PC-3 (cell line): ENCODE results near the gene PAX4. TPM values are rescaled to one million over a fixed set of nuclear protein-coding genes. Genes with fewer than 3 reads are reported as not detected.

ENCODE experiments used
- ATAC-seq: fragments of 200-7000 bp; cut with Tn5 transposase; 2 replicates; pipeline ENCODE4 v1.9.1; 2020; ENCODE audit warnings: mild to moderate bottlenecking, moderate library complexity
- BruUV-seq: library from RNA; stranded (reverse); fragments of 400-500 nt; replicated peaks from 2 replicates; lab custom pipeline; 2021; lab: Mats Ljungman, UMichigan
- CTCF ChIA-PET: fragments of 300-600 bp; sonication (Branson Sonifier 250); formaldehyde crosslinking; loops from one replicate; lab custom pipeline; 2022; ENCODE audit warnings: antibody characterized with exemption; lab: Charles Lee
- POLR2A ChIA-PET: fragments of 300-600 bp; sonication (Branson Sonifier 250); formaldehyde crosslinking; loops from one replicate; lab custom pipeline; 2022; ENCODE audit warnings: antibody characterized with exemption; ENCODE audit not compliant: unreplicated experiment; lab: Charles Lee
- DNase-seq: peaks from one replicate; pipeline ENCODE4 v3.0.0-alpha.2; 2015
- H2AFZ ChIP-seq: fragments of 300-600 bp; sonication (generic); 2 replicates; pipeline ENCODE4 v1.6.0; 2016; ENCODE audit warnings: antibody characterized with exemption, low read length
- H3F3A ChIP-seq: fragments of 300-600 bp; sonication (generic); one replicate; pipeline ENCODE4 v1.6.0; 2017; ENCODE audit warnings: antibody characterized with exemption, low read length, control low read depth, mild to moderate bottlenecking; ENCODE audit not compliant: unreplicated experiment
- H3K27ac ChIP-seq: fragments of 300-600 bp; sonication (generic); 2 replicates; pipeline ENCODE4 v1.5.1; 2016; ENCODE audit warnings: mild to moderate bottlenecking, low read length
- H3K27me3 ChIP-seq: fragments of 300-600 bp; sonication (generic); 2 replicates; pipeline ENCODE4 v1.6.1; 2016; ENCODE audit warnings: low read length, mixed read lengths
- H3K36me3 ChIP-seq: fragments of 300-600 bp; sonication (generic); 2 replicates; pipeline ENCODE4 v1.6.1; 2016; ENCODE audit warnings: low read depth, mixed run types, low read length, mixed read lengths
- H3K4me1 ChIP-seq: fragments of 300-600 bp; sonication (generic); 2 replicates; pipeline ENCODE4 v1.5.1; 2016; ENCODE audit warnings: low read length; ENCODE audit not compliant: insufficient read depth
- H3K4me2 ChIP-seq: fragments of 300-600 bp; sonication (generic); 2 replicates; pipeline ENCODE4 v1.6.0; 2016; ENCODE audit warnings: low read length
- H3K4me3 ChIP-seq: fragments of 300-600 bp; sonication (generic); 2 replicates; pipeline ENCODE4 v1.5.1; 2016; ENCODE audit warnings: mild to moderate bottlenecking, low read length, mixed read lengths
- H3K79me2 ChIP-seq: fragments of 300-600 bp; sonication (generic); 2 replicates; pipeline ENCODE4 v1.6.1; 2017; ENCODE audit warnings: low read length, mixed read lengths
- H3K9ac ChIP-seq: fragments of 300-600 bp; sonication (generic); 2 replicates; pipeline ENCODE4 v1.6.0; 2016; ENCODE audit warnings: mild to moderate bottlenecking, low read length
- H3K9me2 ChIP-seq: fragments of 300-600 bp; sonication (generic); replicated peaks from 2 replicates; pipeline ENCODE4 v1.6.1; 2016; ENCODE audit warnings: mixed run types, low read length, mixed read lengths
- H3K9me3 ChIP-seq: fragments of 300-600 bp; sonication (generic); 2 replicates; pipeline ENCODE4 v1.6.1; 2016; ENCODE audit warnings: low read length, mixed read lengths
- H4K20me1 ChIP-seq: fragments of 300-600 bp; sonication (generic); 2 replicates; pipeline ENCODE4 v1.6.1; 2016; ENCODE audit warnings: low read length, mixed read lengths
- EZH2 ChIP-seq: fragments of 300-600 bp; sonication (generic); IDR thresholded peaks from one replicate; pipeline ENCODE4 v1.6.1; 2017; ENCODE audit warnings: antibody characterized with exemption, mild to moderate bottlenecking, low read length; ENCODE audit not compliant: unreplicated experiment
- EZH2phosphoT487 ChIP-seq: fragments of 300-600 bp; sonication (generic); IDR thresholded peaks from 2 replicates; pipeline ENCODE4 v1.6.1; 2018; ENCODE audit warnings: mild to moderate bottlenecking, antibody characterized with exemption, low read length, borderline replicate concordance
- intact Hi-C: fragments of 100-400 bp; cut with micrococcal nuclease; formaldehyde crosslinking; loops from 2 replicates; pipeline ENCODE4 v1.9.0; 2023
- total RNA-seq: library from RNA; depleted of rRNA; stranded (reverse); fragments of >200 nt; gene quantifications from 2 replicates; pipeline ENCODE4 v1.2.3, GENCODE V29; 2014
- TF ChIP-seq, protein P1 (sequence below): fragments of 300-600 bp; sonication (generic); conservative IDR thresholded peaks from 2 replicates; pipeline ENCODE4 v1.5.1; 2017; ENCODE audit warnings: antibody characterized with exemption, low read depth, mild to moderate bottlenecking, low read length

Gene PAX4
- total RNA-seq, 1 experiment from 2014 or later, result not detected

DNA sequence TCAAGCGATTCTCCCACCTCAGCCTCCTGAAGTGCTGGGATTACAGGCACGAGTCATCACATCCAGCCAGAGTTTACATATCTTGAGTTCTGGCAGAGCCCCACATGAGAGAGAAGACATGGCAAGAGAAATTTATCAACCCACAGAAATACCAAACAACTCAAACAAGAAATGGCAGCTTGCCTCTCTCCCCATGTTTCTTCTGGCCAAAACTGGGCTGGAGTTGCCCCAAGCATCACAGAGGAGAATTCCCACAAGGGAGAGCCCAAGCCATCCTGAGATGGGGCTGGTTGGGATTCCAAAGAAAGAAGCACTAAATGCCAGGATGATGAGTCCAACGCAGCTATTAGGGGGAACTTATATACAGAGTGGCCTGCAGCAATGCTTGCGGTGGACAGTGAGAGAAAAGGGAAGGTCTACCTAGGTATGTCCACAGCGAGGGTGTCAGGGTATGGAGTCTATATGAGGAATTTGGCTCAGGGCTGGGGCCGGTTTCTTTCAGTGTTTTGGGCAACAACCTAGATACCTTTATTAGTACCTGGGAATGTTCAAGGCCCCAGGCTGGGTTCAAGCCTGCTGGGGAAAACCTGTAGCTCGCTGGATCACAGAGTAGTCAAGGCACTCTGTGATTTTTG, 14.5 kb upstream of the PAX4 start:
- no peak overlapping the region for H3K4me2 ChIP-seq
- DNase-seq, result no peak
- no peak overlapping the region for H3K4me3 ChIP-seq
- H3K27ac ChIP-seq, result no peak overlapping the region
- CTCF ChIA-PET, result no interaction called here
- no peak overlapping the region for H3K9ac ChIP-seq
- no peaks in the 10 kb centered on the region for H3K36me3 ChIP-seq
- H3F3A ChIP-seq, result no peaks in the 10 kb centered on the region
- no peaks in the 10 kb centered on the region for H3K4me1 ChIP-seq
- no peaks in the 10 kb centered on the region for H4K20me1 ChIP-seq
- intact Hi-C loops, result no loop called here
- ATAC-seq, result no peak
- TF ChIP-seq EZH2 (no peak), EZH2phosphoT487 (no peak)
- TF ChIP-seq, protein P1, sequence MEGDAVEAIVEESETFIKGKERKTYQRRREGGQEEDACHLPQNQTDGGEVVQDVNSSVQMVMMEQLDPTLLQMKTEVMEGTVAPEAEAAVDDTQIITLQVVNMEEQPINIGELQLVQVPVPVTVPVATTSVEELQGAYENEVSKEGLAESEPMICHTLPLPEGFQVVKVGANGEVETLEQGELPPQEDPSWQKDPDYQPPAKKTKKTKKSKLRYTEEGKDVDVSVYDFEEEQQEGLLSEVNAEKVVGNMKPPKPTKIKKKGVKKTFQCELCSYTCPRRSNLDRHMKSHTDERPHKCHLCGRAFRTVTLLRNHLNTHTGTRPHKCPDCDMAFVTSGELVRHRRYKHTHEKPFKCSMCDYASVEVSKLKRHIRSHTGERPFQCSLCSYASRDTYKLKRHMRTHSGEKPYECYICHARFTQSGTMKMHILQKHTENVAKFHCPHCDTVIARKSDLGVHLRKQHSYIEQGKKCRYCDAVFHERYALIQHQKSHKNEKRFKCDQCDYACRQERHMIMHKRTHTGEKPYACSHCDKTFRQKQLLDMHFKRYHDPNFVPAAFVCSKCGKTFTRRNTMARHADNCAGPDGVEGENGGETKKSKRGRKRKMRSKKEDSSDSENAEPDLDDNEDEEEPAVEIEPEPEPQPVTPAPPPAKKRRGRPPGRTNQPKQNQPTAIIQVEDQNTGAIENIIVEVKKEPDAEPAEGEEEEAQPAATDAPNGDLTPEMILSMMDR, result no peak
- no peaks in the 10 kb centered on the region for H3K9me3 ChIP-seq
- BruUV-seq, result no TSS peak
- H3K27me3 ChIP-seq, result no peaks in the 10 kb centered on the region
- no peak overlapping the region for H2AFZ ChIP-seq
- no peaks in the 10 kb centered on the region for H3K79me2 ChIP-seq
- H3K9me2 ChIP-seq, result no peaks in the 10 kb centered on the region
- POLR2A ChIA-PET, result no interaction called here

DNA sequence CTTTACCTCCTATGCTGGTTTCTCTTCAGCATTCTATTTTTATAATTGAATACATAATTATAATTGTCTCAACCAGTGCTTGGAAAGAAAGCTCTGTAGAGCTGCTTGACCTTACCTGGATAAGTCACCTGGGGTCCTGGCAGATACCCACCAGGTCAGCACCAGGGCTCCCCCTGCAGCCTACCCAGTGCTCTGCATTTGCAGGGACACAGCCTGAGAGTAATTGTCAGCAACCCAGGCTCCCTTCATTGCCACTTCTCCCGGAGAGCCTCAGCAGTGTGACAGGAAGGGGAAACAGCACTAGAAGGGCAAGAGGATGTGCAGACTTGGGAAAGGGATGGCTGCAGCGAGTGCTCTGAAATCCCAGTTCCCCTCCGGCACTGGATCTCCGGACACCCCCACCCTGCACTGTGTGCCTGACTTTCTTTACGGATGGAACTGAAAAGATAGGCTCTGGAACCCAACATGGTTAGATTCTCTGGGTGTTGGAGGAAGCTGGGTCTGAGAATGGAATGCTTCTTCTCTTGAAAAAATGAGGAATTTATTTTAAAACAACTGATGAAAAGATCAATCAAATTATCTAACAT, 11.4 kb upstream of the PAX4 start:
- TF ChIP-seq EZH2 (no peak), EZH2phosphoT487 (no peak)
- TF ChIP-seq, protein P1, result peak; percentile 57
- Histone ChIP-seq H3K36me3 (no peaks in the 10 kb centered on the region), H3F3A (no peaks in the 10 kb centered on the region), H3K79me2 (no peaks in the 10 kb centered on the region), H3K9me3 (no peaks in the 10 kb centered on the region), H4K20me1 (no peaks in the 10 kb centered on the region), H3K27me3 (peaks cover 10% of the 10 kb centered on the region; the same call in 1 of the 2 replicates), H3K4me2 (no peak overlapping the region), H3K9me2 (no peaks in the 10 kb centered on the region), H3K27ac (no peak overlapping the region), H3K4me3 (no peak overlapping the region), H3K4me1 (no peaks in the 10 kb centered on the region), H3K9ac (no peak overlapping the region), H2AFZ (0 out of 2 replicates have a peak overlapping the region, but pooled peaks have one; percentile 55)
- BruUV-seq, result no TSS peak
- CTCF ChIA-PET, result no interaction called here
- DNase-seq (peak; percentile 29), ATAC-seq (peak; percentile 71)
- POLR2A ChIA-PET, result no interaction called here
- intact Hi-C loops, result no loop called here

DNA sequence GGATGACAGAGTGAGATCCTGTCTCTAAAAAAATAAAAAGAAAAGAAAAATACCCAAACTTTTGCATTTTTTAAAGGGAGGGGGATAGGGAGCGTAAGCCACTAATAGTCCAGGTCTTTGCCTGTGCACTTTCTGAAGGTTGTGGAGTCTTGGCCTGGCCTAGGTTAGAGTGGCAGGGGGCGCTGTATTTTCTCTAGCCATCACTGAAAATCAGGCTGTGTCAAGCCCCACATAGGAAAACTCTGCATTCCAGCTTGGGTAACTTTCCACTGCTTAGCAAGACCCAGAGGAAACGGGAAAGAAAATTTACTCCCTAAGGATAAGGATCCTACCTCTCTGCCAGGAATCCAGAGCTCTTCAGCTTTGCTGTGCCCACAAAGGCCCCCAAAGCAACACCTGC, 10.5 kb upstream of the PAX4 start:
- Histone ChIP-seq H3K79me2 (no peaks in the 10 kb centered on the region), H2AFZ (no peak overlapping the region), H3K27me3 (peaks cover 18% of the 10 kb centered on the region), H3K9me2 (no peaks in the 10 kb centered on the region), H3K4me1 (no peaks in the 10 kb centered on the region), H3K27ac (no peak overlapping the region), H3K9ac (no peak overlapping the region), H4K20me1 (no peaks in the 10 kb centered on the region), H3K4me3 (no peak overlapping the region), H3K36me3 (no peaks in the 10 kb centered on the region), H3F3A (no peaks in the 10 kb centered on the region), H3K9me3 (no peaks in the 10 kb centered on the region), H3K4me2 (no peak overlapping the region)
- ChIA-PET CTCF (no interaction called here), POLR2A (no interaction called here)
- DNase-seq (no peak), ATAC-seq (peak; percentile 24)
- TF ChIP-seq, protein P1, result no peak
- TF ChIP-seq EZH2phosphoT487, result no peak
- no peak for TF ChIP-seq EZH2
- no TSS peak for BruUV-seq
- intact Hi-C loops, result no loop called here
